Measurements from ENCODE around the gene GDPD5.

The GDPD5 gene

GRCh38 chr11:75492181-75492820 is 33.4 kb downstream of the GDPD5 start:
- peak; percentile 51 for DNase-seq (ENCODE audit: low read depth)

GRCh38 chr11:75491465-75491864 is 34.3 kb downstream of the GDPD5 start:
- no peak for DNase-seq (ENCODE audit: low read depth)

GRCh38 chr11:75490221-75491181 is 35.2 kb downstream of the GDPD5 start:
- peak; percentile 66 for DNase-seq (ENCODE audit: low read depth)

GRCh38 chr11:75487365-75487764 is 38.4 kb downstream of the GDPD5 start:
- DNase-seq (ENCODE audit: low read depth) = no peak

- no peak for DNase-seq (ENCODE audit: low read depth)
Observed at GRCh38 chr11:75485742-75486141, 40.0 kb downstream of the GDPD5 start.

- DNase-seq (ENCODE audit: low read depth) = no peak
Observed at GRCh38 chr11:75482931-75483469, 42.7 kb downstream of the GDPD5 start.

GRCh38 chr11:75481922-75482606 is 43.7 kb downstream of the GDPD5 start:
- DNase-seq (ENCODE audit: low read depth) = no peak

- no peak for DNase-seq (ENCODE audit: low read depth)
Observed at GRCh38 chr11:75481223-75481921, 44.4 kb downstream of the GDPD5 start.

GRCh38 chr11:75480185-75481175 is 45.3 kb downstream of the GDPD5 start:
- DNase-seq (ENCODE audit: low read depth) = no peak

GRCh38 chr11:75479597-75480145 is 46.1 kb downstream of the GDPD5 start:
- DNase-seq (ENCODE audit: low read depth) = no peak

- DNase-seq (ENCODE audit: low read depth) = no peak
Observed at GRCh38 chr11:75478783-75479596, 46.8 kb downstream of the GDPD5 start.

GRCh38 chr11:75477614-75477935 is 48.2 kb downstream of the GDPD5 start:
- DNase-seq (ENCODE audit: low read depth) = no peak

- no peak for DNase-seq (ENCODE audit: low read depth)
Observed at GRCh38 chr11:75476739-75477613, 48.8 kb downstream of the GDPD5 start.

GRCh38 chr11:75475767-75476650 is 49.7 kb downstream of the GDPD5 start:
- peak; percentile 76 for DNase-seq (ENCODE audit: low read depth)

- DNase-seq (ENCODE audit: low read depth) = peak; percentile 83
Observed at GRCh38 chr11:75474878-75475766, 50.6 kb downstream of the GDPD5 start.

GRCh38 chr11:75474240-75474639 is 51.5 kb downstream of the GDPD5 start:
- DNase-seq (ENCODE audit: low read depth) = peak; percentile 78
